ENCODE measurements around the gene ORM2. TPM values are rescaled to one million over a fixed set of nuclear protein-coding genes. Genes with fewer than 3 reads are reported as not detected.

The ORM2 gene
- not detected in 2 replicates for total RNA-seq (2014; rRNA removed; shearing (Covaris generic))

DNA sequence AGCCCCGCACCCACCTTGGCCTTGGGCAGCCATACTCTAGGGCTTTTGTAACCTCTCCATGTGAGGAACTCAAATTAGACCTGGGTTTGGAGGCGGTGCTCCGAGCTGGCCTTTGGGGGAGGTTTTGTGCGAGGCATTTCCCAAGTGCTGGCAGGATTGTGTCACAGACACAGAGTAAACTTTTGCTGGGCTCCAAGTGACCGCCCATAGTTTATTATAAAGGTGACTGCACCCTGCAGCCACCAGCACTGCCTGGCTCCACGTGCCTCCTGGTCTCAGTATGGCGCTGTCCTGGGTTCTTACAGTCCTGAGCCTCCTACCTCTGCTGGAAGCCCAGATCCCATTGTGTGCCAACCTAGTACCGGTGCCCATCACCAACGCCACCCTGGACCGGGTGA lies at the start of gene ORM2:
TSS of gene ORM2 (plus strand) at position 245 of the 398 bp plus-strand sequence. CDS start at position 281, 36 bp downstream.

DNA sequence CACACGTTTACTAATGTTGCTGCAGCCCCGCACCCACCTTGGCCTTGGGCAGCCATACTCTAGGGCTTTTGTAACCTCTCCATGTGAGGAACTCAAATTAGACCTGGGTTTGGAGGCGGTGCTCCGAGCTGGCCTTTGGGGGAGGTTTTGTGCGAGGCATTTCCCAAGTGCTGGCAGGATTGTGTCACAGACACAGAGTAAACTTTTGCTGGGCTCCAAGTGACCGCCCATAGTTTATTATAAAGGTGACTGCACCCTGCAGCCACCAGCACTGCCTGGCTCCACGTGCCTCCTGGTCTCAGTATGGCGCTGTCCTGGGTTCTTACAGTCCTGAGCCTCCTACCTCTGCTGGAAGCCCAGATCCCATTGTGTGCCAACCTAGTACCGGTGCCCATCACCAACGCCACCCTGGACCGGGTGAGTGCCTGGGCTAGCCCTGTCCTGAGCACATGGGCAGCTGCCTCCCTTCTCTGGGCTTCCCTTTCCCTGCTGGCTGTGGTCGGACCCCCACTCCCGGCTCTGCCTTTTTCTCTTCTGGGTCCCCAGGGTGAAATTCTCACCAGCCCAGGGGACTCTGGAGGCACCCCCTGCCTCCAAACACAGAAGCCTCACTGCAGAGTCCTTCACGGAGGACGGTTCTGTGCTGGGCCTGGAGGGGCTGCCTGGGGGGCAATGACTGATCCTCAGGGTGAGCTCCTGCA lies 6.7 kb upstream of the ORM2 start, which contains the start of gene ORM1:
TSS of gene ORM1 (plus strand) at position 268 of the 701 bp plus-strand sequence. CDS start at position 304, 36 bp downstream.

Other genes starting within 250 kb of the ORM2 start
- 1.1 and 1.5 TPM in 2 replicates for gene KIF12, start 230.6 kb upstream of the ORM2 start, total RNA-seq (2014; rRNA removed; shearing (Covaris generic))
- gene COL27A1, start 174.3 kb upstream of the ORM2 start, total RNA-seq (2014; rRNA removed; shearing (Covaris generic)) = 14.6 and 15.3 TPM in 2 replicates
- not detected in 2 replicates for gene ORM1, start 6.8 kb upstream of the ORM2 start, total RNA-seq (2014; rRNA removed; shearing (Covaris generic))
- 11.4 and 11.7 TPM in 2 replicates for gene AKNA, start 58.1 kb downstream of the ORM2 start, total RNA-seq (2014; rRNA removed; shearing (Covaris generic))
- gene WHRN, start 175.6 kb downstream of the ORM2 start, total RNA-seq (2014; rRNA removed; shearing (Covaris generic)) = 7.1 and 7.4 TPM in 2 replicates